ENCODE results near the gene CNIH4. TPM values are rescaled to one million over a fixed set of nuclear protein-coding genes. Genes with fewer than 3 reads are reported as not detected.

The CNIH4 gene
- polyA plus RNA-seq, 1 experiment, result 53.7 TPM

DNA sequence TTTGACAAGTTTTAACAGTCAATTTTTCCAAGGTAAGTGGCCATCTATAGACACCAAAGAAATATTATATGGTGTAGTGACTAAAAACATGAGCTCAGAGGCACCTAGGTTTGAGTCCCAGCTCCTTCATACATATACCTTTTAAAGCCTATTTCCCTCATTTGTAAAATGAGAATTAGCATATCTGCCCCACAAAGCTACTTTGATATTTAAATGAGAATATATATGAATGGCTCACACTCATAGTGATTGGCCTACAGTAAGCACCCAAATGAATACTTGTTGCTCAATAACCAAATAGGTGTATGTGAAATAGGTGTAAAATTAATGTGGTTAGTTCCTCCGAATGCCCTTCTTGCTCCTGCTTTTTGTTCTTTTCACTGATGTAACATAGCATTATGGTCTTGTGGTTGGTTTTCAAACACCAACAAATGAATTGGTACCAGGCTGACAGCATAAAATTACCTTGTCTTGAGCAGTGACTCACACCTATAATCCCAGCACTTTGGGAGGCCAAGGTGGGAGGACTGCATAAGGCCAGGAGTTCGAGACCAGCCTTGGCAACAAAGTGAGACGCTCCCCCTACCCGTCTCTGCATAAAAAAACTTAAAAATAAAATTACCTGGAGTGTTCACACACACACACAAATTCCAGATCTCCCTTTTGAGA, 25.3 kb downstream of the CNIH4 start:
- TF ChIP-seq, protein P1, sequence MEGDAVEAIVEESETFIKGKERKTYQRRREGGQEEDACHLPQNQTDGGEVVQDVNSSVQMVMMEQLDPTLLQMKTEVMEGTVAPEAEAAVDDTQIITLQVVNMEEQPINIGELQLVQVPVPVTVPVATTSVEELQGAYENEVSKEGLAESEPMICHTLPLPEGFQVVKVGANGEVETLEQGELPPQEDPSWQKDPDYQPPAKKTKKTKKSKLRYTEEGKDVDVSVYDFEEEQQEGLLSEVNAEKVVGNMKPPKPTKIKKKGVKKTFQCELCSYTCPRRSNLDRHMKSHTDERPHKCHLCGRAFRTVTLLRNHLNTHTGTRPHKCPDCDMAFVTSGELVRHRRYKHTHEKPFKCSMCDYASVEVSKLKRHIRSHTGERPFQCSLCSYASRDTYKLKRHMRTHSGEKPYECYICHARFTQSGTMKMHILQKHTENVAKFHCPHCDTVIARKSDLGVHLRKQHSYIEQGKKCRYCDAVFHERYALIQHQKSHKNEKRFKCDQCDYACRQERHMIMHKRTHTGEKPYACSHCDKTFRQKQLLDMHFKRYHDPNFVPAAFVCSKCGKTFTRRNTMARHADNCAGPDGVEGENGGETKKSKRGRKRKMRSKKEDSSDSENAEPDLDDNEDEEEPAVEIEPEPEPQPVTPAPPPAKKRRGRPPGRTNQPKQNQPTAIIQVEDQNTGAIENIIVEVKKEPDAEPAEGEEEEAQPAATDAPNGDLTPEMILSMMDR (IDR thresholded peaks at IDR 0.05; ENCODE audit: low read depth, low read length), result no peak
- Histone ChIP-seq H3K9me3 (ENCODE audit: control insufficient read depth, insufficient read depth, low read length) (no peaks in the 10 kb centered on the region), H3K27me3 (ENCODE audit: control insufficient read depth, insufficient read depth, low read length) (no peaks in the 10 kb centered on the region), H3K4me3 (ENCODE audit: low read depth, low read length) (no peak overlapping the region), H3K27ac (ENCODE audit: low read depth, low read length) (no peak overlapping the region)
- no peak for DNase-seq (ENCODE audit: low read depth, low spot score)
- ChIA-PET CTCF (interaction anchor here (1.3 kb wide), 1 partner anchor 541 kb away, joined by 5 read pairs; no protein-coding TSS in a partner anchor), POLR2A (interaction anchor here (0.7 kb wide), 1 partner anchor 75 kb away, joined by 5 read pairs; no protein-coding TSS in a partner anchor)

DNA sequence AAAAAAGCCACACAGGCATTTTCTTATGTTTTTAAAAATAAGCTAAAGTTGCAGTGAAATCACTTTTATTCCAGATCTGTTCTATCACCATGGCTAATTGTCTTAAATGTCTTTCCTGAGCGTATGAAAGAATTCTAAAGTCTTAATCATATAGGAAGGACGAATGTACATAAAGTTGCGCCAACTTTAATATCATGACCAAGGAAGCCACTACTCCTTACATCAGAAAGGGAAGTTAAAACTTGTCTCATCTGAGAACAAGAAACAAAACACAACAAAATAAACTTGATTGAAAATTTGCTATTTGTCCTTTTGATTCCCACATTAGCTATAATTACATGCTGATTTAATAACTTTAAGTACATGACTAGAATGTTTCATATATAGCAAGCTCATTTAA, 26.5 kb downstream of the CNIH4 start:
- Histone ChIP-seq H3K4me3 (ENCODE audit: low read depth, low read length) (no peak overlapping the region), H3K9me3 (ENCODE audit: control insufficient read depth, insufficient read depth, low read length) (no peaks in the 10 kb centered on the region), H3K27ac (ENCODE audit: low read depth, low read length) (no peak overlapping the region), H3K27me3 (ENCODE audit: control insufficient read depth, insufficient read depth, low read length) (no peaks in the 10 kb centered on the region)
- TF ChIP-seq, protein P1 (IDR thresholded peaks at IDR 0.05; ENCODE audit: low read depth, low read length), result no peak
- DNase-seq (ENCODE audit: low read depth, low spot score), result no peak
- POLR2A ChIA-PET, result no interaction called here
- CTCF ChIA-PET, result interaction anchor here (1.3 to 2.6 kb wide), 3 partner anchors 26 to 539 kb away, joined by 5 to 14 read pairs (median 6); partner anchors contain the start of gene CNIH4

DNA sequence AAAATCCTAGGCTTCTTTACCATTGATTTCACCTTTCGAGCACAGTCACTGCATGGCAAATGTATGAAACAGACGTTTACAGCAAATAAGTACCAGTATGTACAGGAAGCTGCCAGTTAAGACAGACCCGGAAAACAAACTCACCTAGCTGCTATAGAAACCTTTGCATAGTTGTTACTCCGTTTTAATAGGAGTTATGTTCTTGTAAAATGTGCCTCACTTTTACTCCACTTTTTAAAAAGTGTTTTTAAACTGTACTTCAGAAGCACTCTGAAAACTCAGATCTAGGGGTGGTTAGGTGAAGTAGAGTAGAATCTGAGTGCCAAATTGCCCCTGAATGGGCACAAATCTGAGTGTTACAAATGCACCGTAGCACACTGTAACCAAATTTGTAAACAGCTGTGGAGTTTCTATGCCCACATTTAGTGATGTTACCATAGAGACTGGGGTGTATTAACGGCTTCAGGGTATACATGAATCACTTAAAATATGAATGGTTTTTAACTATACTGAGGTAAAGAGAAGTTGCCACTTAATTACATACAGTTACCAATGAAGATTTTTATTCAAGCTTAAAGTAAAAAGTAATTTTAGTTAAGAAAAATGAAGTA, 30.7 kb downstream of the CNIH4 start:
- TF ChIP-seq, protein P1 (IDR thresholded peaks at IDR 0.05; ENCODE audit: low read depth, low read length), result no peak
- ChIA-PET POLR2A (no interaction called here), CTCF (no interaction called here)
- no peak for DNase-seq (ENCODE audit: low read depth, low spot score)
- Histone ChIP-seq H3K9me3 (ENCODE audit: control insufficient read depth, insufficient read depth, low read length) (no peaks in the 10 kb centered on the region; the same call in 1 of the 2 replicates), H3K27ac (ENCODE audit: low read depth, low read length) (no peak overlapping the region), H3K4me3 (ENCODE audit: low read depth, low read length) (no peak overlapping the region), H3K27me3 (ENCODE audit: control insufficient read depth, insufficient read depth, low read length) (no peaks in the 10 kb centered on the region)

DNA sequence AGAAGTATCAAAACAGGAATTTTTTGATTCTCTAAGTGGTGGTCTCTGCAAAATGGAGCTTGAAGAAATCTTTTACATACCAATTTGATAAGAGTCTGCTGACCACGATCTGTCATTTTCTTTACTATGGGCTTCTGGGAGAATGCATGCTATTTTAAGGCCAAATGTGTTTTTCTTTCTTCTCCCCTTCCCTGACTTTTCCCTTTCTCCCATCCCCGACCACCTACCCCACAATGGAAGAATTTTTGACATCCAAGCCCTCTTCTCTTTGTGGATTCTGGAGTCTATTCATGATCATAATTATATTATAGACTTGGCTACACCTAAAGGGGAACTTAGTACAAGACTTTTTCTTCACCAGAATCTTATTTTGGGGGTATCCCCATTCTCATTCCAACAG, 31.3 kb downstream of the CNIH4 start:
- TF ChIP-seq, protein P1 (IDR thresholded peaks at IDR 0.05; ENCODE audit: low read depth, low read length), result no peak
- no peak overlapping the region for H3K4me3 ChIP-seq (ENCODE audit: low read depth, low read length)
- H3K27ac ChIP-seq (ENCODE audit: low read depth, low read length), result no peak overlapping the region
- DNase-seq (ENCODE audit: low read depth, low spot score), result no peak
- no peaks in the 10 kb centered on the region; the same call in 1 of the 2 replicates for H3K9me3 ChIP-seq (ENCODE audit: control insufficient read depth, insufficient read depth, low read length)
- POLR2A ChIA-PET, result no interaction called here
- CTCF ChIA-PET, result no interaction called here
- no peaks in the 10 kb centered on the region for H3K27me3 ChIP-seq (ENCODE audit: control insufficient read depth, insufficient read depth, low read length)

DNA sequence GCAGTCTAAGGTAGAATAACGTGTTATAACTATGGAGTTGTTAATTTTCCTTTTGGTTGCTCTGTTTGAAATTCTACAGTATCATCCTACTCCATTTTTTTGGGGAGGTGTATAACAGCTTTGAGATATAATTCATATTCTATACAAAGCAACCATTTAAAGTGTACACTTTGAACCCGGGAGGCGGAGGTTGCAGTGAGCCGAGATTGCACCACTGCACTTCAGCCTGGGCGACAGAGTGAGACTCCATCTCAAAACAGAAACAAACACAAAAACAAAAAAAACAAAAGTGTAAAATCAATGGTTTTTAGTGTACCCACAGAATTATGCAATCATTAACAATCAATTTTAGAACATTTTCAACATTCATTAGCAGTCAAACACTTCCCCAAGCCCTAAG, 33.8 kb downstream of the CNIH4 start:
- TF ChIP-seq, protein P1 (IDR thresholded peaks at IDR 0.05; ENCODE audit: low read depth, low read length), result no peak
- ChIA-PET CTCF (interaction anchor here (0.7 kb wide), 1 partner anchor 142 kb away, joined by 3 read pairs; no protein-coding TSS in a partner anchor), POLR2A (no interaction called here)
- DNase-seq (ENCODE audit: low read depth, low spot score), result no peak
- Histone ChIP-seq H3K9me3 (ENCODE audit: control insufficient read depth, insufficient read depth, low read length) (no peaks in the 10 kb centered on the region; the same call in 1 of the 2 replicates), H3K27ac (ENCODE audit: low read depth, low read length) (no peak overlapping the region), H3K4me3 (ENCODE audit: low read depth, low read length) (no peak overlapping the region), H3K27me3 (ENCODE audit: control insufficient read depth, insufficient read depth, low read length) (no peaks in the 10 kb centered on the region)
